HG03025 (cell line): ENCODE results near the gene SLC29A2.
"Not testable (repeated sequence)": the region's sequence is repeated elsewhere in the genome, so short reads cannot be mapped to it uniquely, and the experiment has no call there.

Source experiments
- ATAC-seq: cut with Tn5 transposase; IDR thresholded peaks from one replicate; pipeline ENCODE4 v1.9.1; 2021; ENCODE audit warnings: mild to moderate bottlenecking, moderate library complexity; ENCODE audit not compliant: unreplicated experiment, low FRiP score

The SLC29A2 gene

DNA sequence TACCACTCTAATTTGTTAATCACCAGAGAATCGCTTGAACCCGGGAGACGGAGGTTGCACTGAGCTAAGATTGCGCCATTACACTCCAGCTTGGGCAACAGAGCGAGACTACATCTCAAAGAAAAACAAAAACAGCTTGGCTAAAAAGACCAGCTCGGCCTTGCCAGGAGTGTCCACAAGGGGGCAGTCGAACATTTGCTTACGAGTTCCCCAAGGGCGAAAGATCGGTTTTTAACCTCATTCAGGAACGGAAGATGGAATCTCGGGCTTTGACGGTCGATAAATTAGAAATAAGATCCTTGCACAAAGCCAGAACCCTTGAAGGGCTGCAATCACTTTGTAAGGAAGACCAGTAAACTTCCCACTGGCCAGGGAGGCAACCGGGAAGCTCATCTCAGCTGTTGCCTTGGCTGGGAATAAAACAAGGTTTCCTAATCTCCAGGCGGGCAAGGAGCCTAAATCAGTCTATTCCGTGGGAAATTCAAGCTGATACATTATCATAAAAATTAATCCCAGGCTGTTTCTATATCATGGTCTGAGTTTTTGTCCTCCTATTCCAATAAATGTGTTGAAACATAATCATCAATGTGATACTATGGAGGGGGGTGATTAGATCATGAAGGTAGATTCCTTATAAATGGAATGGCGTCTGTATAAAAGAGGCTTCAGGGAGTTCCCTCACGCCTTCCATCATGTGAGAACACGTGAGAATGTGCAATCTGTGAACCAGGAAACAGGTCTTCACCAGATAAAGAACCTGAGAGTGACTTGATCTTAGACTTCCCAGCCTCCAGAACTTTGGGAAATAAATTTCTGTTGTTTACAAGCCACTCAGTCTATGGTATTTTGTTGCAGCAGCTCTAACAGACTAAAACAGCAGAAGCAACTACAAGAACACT is 14.9 kb upstream of the SLC29A2 start:
- no peak for ATAC-seq

DNA sequence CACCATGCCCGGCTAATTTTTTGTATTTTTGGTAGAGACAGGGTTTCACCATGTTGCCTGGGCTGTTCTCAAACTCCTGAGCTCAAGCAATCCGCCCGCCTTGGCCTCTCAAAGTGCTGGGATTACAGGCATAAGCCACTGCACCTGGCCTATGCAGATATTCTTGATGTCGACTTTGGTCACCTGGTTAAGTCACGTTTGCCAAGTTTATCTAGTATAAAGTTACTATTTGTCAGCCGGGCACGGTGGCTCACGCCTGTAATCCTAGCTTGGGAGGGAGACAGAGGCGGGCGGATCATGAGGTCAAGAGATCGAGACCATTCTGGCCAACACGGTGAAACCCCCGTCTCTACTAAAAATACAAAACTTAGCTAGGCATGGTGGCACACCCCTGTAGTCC is 12.8 kb upstream of the SLC29A2 start:
- ATAC-seq, result not testable (repeated sequence)

DNA sequence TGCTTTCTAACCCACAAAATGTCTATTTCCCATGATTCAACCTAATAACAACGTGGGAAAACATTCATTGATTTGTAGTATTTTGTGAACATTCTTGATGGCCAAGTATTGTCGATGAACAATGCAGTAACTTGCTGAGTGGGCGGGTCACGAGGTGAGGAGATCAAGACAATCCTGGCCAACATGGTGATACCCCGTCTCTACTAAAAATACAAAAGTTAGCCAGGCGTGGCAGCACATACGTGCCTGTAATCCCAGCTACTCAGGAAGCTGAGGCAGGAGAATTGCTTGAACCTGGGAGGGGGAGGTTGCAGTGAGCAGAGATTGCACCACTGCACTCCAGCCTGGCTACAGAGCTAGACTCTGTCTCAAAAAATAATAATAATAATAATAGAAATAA is 8.7 kb upstream of the SLC29A2 start:
- not testable (repeated sequence) for ATAC-seq

DNA sequence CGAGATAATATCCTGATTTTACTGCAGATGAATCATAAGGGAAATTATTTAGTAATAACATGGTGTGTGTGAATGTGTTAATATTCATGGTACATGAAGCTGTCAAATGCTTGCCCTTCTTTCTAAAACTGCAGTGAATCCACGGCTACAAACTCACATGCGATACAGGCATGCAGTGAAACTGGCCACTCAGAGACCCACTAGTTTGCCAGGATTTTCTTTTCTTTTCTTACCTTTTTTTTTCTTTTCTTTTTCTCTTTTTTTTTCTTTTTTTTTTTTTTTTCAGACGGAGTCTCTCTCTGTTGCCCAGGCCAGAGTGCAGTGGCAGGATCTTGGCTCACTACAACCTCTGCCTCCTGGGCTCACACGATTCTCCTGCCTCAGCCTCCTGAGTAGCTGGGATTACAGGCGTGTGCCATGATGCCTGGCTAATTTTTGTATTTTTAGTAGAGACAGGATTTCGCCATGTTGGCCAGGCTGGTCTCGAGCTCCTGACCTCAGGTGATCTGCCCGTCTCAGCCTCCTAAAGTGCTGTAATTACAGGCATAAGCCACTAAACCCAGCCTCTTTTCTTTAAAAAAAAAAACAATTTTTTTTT is 2.2 kb upstream of the SLC29A2 start:
- not testable (repeated sequence) for ATAC-seq

DNA sequence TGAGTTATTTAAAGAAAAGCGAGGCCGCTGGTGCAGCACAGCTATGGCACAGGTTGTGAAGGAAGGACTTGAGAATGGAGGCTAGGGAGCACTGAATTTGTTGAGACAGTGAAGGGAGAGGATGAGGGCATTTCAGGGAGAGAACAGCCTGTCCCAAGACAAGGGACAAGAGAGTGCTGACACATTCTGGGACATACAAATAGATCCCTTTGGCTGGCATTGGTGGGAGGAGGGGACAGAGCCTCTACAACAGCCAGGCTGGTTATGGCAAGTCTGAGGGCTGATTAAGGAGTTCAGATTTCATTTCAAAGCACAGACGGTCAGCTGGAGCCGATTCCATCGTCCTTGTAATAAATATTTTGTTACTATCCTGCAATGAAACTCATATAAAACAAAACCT is 1.7 kb upstream of the SLC29A2 start:
- ATAC-seq, result no peak

DNA sequence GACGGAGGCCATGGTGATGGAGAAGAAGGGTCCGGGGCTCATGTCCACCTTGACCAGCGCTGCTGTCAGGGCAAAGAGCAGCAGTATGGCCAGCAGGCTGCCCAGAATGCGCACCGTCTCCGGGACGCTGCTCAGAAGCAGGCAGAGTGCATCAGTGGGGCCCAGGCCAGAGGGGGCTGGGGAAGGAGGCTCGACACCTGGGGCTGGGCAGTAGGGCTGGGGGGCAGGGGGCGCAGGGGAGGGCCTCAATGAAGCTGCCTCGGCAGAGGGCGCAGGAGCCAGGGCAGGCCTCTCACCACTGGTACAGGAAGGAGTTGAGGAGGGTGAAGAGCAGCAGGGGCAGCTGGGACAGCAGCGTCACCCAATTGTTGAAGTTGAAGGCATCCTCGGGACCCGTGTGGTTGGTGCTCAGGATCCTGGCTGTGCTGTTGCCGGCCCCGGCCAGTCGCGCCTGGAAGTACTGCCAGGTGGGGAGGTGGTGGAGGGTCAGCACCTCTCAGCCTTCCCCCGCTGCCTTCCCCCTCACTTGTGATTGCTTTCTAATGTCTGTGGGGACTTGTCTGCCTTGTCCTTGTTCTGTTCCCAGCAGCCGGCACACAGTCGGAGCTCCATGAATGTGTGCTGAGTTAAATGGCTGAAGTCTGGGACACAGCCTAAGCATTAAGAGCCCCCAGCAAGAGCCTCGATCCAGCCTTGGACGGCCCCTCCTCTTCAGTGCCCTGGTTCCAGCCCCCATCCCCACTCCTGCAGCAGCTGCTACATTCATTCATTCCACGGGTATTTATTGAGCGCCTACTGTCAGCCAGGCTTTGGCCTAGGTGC is 2.3 kb downstream of the SLC29A2 start:
- no peak for ATAC-seq

DNA sequence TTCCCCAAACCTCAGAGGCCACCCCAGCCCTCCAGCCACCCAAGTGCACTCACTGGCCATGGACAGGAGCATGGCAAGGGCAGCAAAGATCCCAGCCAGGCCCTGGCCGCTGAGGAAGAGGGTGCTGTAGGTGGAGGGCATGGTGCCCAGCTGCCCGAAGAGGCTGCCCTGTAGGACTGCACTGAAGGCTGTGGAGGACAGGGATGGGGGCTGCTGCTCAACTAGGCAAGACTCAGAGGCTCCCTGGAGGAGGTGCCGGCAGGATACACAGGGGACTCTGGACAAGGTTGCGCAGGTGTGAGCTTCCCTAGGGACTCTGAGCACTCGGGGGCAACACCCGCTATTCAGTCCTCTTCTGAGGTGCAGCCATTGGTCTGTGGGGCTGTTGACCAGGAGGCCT is 3.1 kb downstream of the SLC29A2 start:
- no peak for ATAC-seq

DNA sequence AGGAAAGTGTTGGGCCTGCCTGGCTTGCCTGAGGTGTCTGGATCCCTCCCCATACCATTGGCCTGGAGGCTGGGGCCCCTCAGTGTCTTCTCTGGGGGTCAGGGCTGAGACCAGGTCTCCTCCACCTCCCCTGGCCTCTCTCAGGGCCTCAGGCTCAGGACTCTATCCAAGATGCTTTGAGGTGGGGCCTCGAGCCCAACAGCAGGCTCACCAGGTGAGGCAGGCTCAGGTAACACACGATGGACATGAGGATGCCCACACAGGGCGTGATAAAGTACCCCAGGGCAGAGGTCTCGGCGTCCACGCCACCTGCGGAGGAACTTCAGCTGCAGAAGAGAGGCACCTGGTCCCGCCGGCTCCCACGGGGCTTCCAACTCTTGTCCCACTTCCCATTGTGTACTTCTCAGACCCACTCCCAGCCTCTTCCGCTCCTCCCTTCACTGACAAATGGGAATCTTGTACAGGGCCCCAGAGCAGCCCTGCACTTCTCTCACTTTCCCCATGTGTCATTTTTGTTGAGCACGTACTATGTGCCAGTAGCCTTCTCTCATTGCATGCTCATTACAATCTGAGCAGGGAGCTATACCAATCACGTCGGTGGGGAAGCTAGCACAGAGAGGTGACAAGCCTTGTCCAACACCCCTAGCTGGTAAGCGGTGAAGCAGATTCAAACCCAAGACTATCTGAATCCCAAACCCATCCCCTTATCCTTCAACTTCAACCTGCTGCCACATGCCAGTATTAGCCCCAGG is 3.8 kb downstream of the SLC29A2 start:
- no peak for ATAC-seq

DNA sequence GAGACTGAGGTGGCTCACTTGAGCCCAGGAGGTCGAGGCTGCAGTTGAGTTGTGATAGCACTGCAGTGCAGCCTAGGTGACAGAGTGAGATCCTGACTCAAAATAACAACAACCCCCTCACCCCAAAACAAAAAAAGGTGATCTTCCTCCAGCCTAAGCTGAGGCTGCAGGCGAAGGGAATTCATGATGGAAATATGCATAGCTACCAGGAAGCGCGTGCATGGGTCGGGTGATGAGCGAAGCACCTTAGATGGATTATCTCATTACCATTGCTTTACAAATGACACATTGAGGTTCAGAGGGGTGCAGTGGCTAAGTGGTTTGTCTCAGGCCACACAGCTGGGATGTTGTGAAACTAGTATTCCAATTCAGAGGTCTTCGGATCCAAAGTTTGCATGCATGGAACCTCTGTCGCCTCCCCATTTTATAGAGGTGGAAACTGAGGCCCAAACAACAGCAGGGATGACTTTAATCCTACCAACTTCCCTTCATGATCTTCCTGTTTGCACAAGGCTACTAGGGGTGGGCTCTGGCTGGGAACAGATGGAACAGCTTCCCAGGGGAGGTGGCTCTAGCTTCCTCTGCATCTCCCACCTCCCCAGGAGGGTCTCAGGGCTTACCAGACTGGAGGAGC is 4.6 kb downstream of the SLC29A2 start:
- no peak for ATAC-seq

DNA sequence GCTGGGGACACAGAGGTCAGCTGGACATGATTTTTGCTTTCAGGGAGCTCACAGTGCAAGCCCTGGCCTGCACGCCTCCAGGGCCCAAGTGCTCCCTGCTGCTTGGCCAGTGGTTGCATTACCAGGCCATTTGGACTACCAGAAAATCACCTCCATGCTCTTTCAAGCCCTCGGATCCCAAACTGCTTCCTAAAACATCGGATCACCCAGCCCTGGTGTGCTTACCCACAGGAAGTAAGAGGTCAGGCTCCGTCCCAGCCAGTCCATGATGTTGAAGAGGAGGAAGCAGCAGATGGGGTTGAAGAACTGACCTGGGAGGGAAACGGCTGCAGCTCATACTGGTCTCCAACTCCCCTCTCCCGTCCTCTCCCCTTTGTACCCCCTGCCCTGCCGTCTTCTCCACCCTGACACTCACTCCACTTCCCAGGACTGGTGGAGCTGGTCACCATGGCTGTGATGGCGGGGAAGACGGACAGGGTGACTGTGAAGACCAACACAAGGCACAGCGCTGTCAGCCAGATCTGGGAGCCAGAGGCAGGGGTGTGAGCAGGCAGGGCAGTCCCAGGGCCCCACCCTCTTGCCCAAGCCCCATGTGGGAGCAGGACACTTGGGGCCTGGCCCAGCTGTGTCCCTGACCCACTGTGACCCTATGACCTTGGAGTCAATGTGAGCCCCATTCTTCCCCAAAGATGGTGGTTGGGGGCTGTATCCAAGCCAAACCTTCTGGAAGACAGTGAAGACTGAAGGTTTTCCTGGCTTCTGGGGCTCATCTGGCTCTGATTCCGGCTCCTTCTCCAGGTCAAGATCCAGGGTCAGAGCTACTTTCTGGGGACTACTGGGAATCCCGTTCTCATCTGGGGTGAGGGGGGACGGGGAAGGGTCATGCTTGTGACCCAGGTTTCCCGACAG is 5.6 kb downstream of the SLC29A2 start:
- no peak for ATAC-seq

DNA sequence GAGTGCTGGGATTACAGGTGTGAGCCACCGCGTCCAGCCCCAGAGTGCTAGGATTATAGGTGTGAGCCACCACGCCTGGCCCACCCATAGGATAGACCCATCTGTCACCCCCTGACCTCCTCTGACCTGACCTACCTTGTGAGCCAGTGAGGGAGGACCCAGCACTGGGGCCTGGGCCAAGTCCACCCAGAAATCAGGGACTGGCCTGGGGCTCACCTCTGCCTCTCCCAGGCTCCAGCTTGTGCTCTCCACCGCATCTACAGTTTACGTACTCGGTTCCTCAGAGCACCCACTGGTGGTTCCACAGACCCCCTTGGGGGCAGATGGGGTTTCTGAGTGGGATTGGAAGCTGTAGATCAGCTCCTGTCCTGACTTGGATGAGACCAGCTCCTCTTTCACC is 6.4 kb downstream of the SLC29A2 start:
- no peak for ATAC-seq

DNA sequence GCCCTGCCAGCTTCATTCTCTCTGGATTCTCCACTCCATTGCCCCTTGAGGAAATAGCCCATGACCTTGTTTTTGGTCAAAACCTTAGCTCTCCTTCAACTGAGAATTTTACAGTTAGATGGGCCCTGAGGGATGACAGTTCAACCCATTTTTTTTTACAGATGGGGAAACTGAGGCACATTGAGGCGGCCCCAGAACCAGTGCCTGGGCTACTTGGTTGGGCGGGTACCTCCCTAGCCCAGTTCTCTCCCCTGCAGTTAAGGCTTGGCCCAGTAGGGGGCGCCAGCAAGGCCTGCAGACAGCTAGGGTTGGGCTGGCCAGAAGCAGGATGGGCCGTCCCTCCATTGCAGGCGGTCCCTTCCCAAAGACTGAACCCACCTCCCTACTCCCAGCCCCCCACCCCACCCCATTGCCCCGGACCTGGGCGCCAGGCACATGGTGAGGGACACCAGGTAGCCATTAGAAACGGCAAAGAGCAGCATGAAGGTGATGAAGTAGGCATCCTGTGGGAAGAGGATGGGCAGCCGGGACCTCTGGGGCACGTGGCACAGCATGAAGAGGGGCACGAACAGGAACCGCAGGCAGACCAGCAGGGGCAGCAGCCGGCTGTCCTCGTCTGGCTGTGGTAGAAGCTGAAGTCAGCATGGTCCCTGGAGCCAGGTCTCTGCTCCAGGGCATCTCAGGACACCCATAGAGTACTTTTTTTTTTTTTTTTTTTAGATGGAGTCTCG is 7.6 kb downstream of the SLC29A2 start:
- no peak for ATAC-seq

DNA sequence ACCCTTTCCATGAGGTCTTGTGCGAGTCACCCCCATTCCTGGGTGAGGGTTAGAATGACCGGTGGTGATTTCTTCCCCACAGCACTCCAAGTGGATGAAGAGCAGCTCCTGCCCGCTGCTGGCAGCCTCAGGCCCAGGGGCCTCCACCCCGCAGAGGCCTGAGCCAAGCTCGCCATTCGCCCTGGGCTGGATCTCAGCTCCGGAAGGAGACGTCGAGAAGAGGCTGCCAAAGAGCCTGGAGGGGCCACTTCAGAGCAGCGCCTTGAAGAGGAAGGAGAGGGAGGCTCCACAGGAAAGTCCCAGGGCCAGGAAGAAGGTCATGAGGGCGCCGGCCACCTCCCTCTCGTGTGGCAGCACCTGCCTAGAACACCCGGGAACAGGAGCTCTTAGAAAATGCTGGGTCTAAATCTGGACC is 8.4 kb downstream of the SLC29A2 start:
- no peak for ATAC-seq

DNA sequence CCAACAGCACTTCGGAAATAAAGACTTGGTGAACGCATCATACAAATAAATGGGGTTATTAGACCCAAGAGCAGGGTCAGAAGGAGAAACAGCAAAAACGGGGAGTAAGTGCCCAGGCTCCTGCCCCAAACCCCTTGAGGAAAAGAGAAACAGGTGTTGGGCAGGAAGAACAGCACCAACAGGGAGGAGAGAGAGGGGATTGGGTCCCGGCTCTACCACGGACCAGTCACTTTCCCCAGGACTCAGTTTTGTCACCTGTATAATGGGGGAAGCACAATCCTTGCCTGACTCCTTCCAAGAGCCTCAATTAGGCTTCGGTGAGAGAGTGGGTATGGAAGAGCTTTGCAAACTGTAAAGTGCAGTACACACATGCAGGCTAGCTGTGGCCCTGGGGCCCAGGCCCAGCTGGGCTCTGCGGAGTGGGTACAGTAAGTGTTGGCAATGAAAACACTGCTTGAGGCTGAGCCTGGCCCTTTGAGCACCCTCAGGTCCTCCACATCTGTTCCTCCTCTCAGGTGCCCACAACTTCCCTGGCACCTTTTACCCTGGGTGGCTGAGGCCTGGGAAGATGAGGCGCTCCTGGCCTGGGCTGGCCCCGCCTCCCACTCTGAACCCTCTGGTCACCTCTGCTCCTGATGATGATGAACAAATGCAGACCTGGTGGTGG is 8.9 kb downstream of the SLC29A2 start:
- ATAC-seq, result no peak

DNA sequence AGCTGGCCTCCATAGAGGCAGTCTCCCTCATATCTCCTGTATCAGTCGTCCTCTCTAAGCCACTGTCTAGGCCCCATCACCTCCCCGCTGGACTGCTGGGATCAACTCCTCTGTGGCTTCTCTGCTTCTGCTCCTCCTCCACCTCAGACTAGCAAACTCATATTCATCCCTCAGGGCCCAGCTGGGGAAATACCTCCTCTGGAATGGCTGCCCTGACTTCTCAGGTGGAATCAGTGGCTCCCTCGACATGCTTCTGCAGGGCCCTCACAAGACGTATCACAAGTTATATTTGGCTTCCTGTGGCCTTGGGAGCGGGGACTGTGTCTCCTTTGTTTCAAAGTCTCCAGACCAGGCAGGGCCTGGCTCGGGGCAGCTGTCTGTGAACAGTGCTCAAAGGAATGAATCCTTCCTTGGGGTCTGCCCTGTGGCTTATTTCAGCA is 10.0 kb downstream of the SLC29A2 start:
- ATAC-seq, result no peak

DNA sequence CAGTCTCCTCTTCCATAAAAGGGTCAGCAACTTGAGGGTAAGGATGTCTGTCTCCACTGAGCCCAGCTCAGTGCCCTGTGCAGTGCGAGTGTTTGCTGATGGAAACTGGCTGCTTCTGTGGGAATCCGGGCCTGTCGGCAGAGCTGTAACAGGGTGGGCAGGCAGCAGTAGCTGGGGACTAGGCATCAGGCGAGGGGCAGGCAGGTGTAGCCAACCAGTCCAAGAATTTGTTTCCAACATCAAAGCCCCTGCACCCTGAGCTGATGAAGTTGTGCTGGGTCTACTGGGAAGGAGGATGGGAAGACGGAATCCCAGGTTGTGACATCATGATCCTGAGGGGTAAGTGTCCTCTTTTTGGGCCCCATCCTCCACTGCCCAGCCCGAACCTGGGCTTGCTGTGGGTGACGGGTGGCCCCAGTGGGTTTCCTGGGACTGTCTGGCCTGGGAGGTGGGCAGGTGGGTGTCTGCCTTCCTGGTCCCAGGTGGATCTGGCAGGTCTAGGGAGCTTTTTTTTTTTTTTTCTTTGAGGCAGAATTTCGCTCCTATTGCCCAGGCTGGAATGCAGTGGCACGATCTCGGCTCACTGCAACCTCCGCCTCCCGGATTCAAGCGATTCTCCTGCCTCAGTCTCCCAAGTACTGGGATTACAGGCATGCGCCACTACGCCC is 11.0 kb downstream of the SLC29A2 start:
- ATAC-seq, result no peak

DNA sequence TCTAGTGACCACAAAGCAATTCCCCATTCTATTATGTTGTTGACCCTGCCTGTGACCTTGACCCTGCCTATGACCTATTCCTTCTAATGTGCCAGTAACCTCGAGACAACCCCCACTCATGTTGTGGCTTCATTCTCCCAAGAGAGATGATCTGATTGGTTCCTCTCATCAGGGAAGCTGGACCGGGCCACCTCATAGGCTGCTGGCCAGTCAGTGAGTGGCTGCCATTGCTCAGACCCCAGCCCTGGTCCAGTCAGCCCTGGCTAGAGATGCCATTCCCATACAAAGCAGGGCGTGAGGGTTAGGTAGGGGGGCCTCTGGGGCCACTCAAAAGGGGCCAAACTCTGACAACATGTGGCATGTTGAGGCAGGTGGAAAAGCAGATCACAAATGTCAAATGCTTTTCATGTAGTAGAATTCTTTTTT is 11.9 kb downstream of the SLC29A2 start:
- no peak for ATAC-seq
